ENCODE data around the gene ZC3H4. TPM values are rescaled to one million over a fixed set of nuclear protein-coding genes. Genes with fewer than 3 reads are reported as not detected.

The ZC3H4 gene
- total RNA-seq, result 10 to 100 TPM; 19.1 to 36.7 (median 31.3) TPM

- no peaks in the 10 kb centered on the region for H3K9me3 ChIP-seq
- TF ChIP-seq CTCF (IDR thresholded peaks at IDR 0.05) (no peak), POLR2A (IDR thresholded peaks at IDR 0.05) (peak; percentile 70 to 90)
- intact Hi-C loops (cut with DNase I), result loop anchor here (5.0 kb wide), 1 partner anchor 251 kb away; the partner anchor contains the start of gene ARHGAP35
- WGBS, 2 donors, result 0 to 1% methylated on average over 59 of the region's 59 CpGs
- H3K36me3 ChIP-seq, result no peaks in the 10 kb centered on the region
- no peaks in the 10 kb centered on the region for H3K27me3 ChIP-seq
- H3K4me3 ChIP-seq (replicated peaks in 1 of 3), result peak within 1 kb of the TSS; percentile 31 to 86 (median 69)
- peaks cover 18 to 25% of the 10 kb centered on the region in 2 donors for H3K4me1 ChIP-seq
- peak within 1 kb of the TSS; percentile 99 to 100 (median 100) for H3K27ac ChIP-seq
- DNase-seq, result peak; percentile 99
These were observed at the start of gene ZC3H4 for GRCh38 chr19:47112997-47113849. ZC3H4 (minus strand) TSS chr19:47113776; CDS start chr19:47112584, 1,192 bp downstream.

GRCh38 chr19:47161876-47162489, 48.4 kb upstream of the ZC3H4 start:
- H3K27me3 ChIP-seq, result no peaks in the 10 kb centered on the region
- H3K27ac ChIP-seq, result peak overlapping the region in 1 of 3 donors; percentile 41
- H3K36me3 ChIP-seq, result no peaks in the 10 kb centered on the region
- TF ChIP-seq CTCF (IDR thresholded peaks at IDR 0.05), result no peak
- no peak for TF ChIP-seq POLR2A (IDR thresholded peaks at IDR 0.05)
- no peak overlapping the region for H3K4me3 ChIP-seq (replicated peaks in 1 of 3)
- no peak for DNase-seq
- intact Hi-C loops (cut with DNase I), result no loop called here
- peaks cover 18 to 29% of the 10 kb centered on the region in 2 donors for H3K4me1 ChIP-seq
- no peaks in the 10 kb centered on the region for H3K9me3 ChIP-seq
- 85 to 88% methylated on average over 3 of the region's 3 CpGs for WGBS, 2 donors

- H3K4me3 ChIP-seq (replicated peaks in 1 of 3), result no peak overlapping the region
- WGBS, 2 donors, result 86% methylated on average over 7 of the region's 7 CpGs
These were observed 45.4 kb upstream of the ZC3H4 start for GRCh38 chr19:47158879-47159503.

GRCh38 chr19:47158367-47158791, 44.8 kb upstream of the ZC3H4 start:
- Histone ChIP-seq H3K4me3 (replicated peaks in 1 of 3) (no peak overlapping the region), H3K4me1 (peaks cover 23 to 35% of the 10 kb centered on the region in 2 donors), H3K9me3 (no peaks in the 10 kb centered on the region), H3K36me3 (peaks cover 1 to 8% of the 10 kb centered on the region in 2 donors), H3K27ac (peak overlapping the region; percentile 89 to 93 (median 92)), H3K27me3 (no peaks in the 10 kb centered on the region)
- TF ChIP-seq CTCF (IDR thresholded peaks at IDR 0.05), result no peak
- TF ChIP-seq POLR2A (IDR thresholded peaks at IDR 0.05), result no peak
- 60 to 65% methylated on average over 8 of the region's 8 CpGs for WGBS, 2 donors
- intact Hi-C loops (cut with DNase I), result no loop called here
- no peak for DNase-seq

More at GRCh38 chr19:47158879-47159503, 45.4 kb upstream of the ZC3H4 start:
- peaks cover 0 to 5% of the 10 kb centered on the region in 2 donors for H3K36me3 ChIP-seq
- no peak for TF ChIP-seq POLR2A (IDR thresholded peaks at IDR 0.05)
- TF ChIP-seq CTCF (IDR thresholded peaks at IDR 0.05), result no peak
- peaks cover 23 to 35% of the 10 kb centered on the region in 2 donors for H3K4me1 ChIP-seq
- H3K27ac ChIP-seq, result peak overlapping the region; percentile 89 to 93 (median 92)
- H3K9me3 ChIP-seq, result no peaks in the 10 kb centered on the region
- no peaks in the 10 kb centered on the region for H3K27me3 ChIP-seq
- intact Hi-C loops (cut with DNase I), result no loop called here
- no peak for DNase-seq

Data from thyroid gland (tissue), 4 donors.